Gastroesophageal sphincter (tissue), 3 donors: Measurements from ENCODE around the gene HSPB7.

Source experiments
- POLR2AphosphoS5 ChIP-seq: sonication (generic); formaldehyde crosslinking; IDR thresholded peaks from one replicate; pipeline ENCODE4 v1.6.1; 2017; ENCODE audit warnings: antibody characterized with exemption
- TF ChIP-seq, protein P1 (sequence below), 4 experiments: fragments of 200-600 bp in 2 of 4; fragments of 450-650 bp in 2 of 4; sonication (generic) in 1 of 4; IDR thresholded peaks; one replicate each; pipeline ENCODE4 v1.5.1; 2017 to 2019; ENCODE audit warnings: antibody characterized with exemption in 4 of 4, mild to moderate bottlenecking in 2 of 4, moderate library complexity in 2 of 4

DNA sequence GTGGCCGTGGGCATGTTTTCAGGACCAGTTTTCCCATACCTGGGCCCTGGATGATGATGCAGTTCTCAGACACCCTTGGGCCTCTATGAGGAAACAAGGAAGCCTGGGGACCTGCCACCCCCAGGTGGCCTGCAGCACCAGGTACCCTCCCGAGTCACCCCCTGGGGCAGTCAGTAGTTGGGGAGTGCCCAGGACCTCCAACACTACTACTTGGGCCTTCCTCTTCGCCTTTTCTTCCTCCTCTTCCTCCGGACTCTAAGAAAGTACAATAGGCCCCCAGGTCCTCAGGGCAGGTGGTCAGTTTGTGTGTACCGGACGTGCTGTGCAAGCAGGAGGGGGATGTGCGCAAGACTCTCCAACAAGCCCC lies 25.7 kb downstream of the HSPB7 start:
- TF ChIP-seq, protein P1, sequence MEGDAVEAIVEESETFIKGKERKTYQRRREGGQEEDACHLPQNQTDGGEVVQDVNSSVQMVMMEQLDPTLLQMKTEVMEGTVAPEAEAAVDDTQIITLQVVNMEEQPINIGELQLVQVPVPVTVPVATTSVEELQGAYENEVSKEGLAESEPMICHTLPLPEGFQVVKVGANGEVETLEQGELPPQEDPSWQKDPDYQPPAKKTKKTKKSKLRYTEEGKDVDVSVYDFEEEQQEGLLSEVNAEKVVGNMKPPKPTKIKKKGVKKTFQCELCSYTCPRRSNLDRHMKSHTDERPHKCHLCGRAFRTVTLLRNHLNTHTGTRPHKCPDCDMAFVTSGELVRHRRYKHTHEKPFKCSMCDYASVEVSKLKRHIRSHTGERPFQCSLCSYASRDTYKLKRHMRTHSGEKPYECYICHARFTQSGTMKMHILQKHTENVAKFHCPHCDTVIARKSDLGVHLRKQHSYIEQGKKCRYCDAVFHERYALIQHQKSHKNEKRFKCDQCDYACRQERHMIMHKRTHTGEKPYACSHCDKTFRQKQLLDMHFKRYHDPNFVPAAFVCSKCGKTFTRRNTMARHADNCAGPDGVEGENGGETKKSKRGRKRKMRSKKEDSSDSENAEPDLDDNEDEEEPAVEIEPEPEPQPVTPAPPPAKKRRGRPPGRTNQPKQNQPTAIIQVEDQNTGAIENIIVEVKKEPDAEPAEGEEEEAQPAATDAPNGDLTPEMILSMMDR (IDR thresholded peaks at IDR 0.05) = no peak
- no peak for TF ChIP-seq POLR2AphosphoS5
